ENCODE data around the gene MAD1L1. TPM values are rescaled to one million over a fixed set of nuclear protein-coding genes. Genes with fewer than 3 reads are reported as not detected.
A peak's percentile ranks its signal among the peaks of the same experiment; 100 is the strongest.

MAD1L1 gene
- total RNA-seq, 1 experiment from 2014 or later = 38.5 TPM

DNA sequence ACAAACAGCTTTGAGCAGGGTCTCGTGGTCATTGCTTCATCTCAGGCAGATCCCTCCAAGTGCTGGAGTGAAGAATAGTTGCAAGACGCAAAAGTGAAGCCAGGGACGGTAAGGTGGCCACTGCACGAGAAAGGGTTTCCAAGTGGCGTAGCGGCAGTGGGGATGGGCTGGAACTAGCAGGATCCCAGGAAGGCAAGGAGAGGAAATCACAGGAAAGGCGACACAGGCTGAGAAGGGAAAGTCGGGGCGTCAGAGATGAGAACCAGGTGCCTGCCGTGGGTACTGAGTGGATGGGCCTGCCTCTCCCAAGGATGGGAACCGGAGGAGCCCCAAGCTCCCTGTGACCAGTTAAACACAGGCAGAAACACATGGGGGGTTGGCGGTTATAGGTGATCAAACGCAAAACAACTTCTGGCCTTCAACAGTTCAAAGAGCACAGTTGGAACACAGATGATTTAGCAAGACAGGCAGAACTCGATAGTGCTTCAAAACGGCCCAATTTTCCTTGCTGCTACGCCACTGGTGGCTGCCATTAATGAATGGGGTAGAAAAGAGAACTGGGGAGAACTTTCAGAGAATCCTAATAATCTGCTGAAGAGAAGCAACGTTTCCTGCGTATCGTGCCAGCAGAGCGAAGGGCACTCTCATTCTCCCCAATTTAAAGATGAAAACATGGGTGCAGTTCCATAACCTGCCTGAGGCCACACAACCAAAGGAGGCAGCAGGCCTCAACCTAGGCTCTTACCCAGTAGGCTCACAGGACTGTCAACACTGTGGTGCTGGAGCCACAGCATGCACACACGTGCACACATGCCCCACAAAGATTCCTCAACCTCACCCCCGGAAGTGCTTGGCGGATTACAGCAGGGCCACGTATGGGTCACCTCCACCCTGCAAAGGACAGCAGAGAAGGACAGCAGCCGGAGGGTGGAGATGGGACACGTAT is 61.9 kb downstream of the MAD1L1 start:
- Histone ChIP-seq H3K36me3 (ENCODE audit: control insufficient read depth in 1 of 2, insufficient read depth in 2 of 2, low read length in 2 of 2) (no peaks in the 10 kb centered on the region), H2AFZ (ENCODE audit: low read depth, low read length, poor library complexity, severe bottlenecking) (no peak overlapping the region), H3K4me1 (ENCODE audit: control insufficient read depth in 1 of 2, insufficient read depth in 2 of 2, low read length in 2 of 2) (peaks cover 7 to 8% of the 10 kb centered on the region in 2 experiments), H3K9me2 (ENCODE audit: insufficient read depth) (no peaks in the 10 kb centered on the region), H3K79me2 (ENCODE audit: insufficient read depth, low read length) (no peaks in the 10 kb centered on the region), H3K9ac (ENCODE audit: low read length) (no peak overlapping the region), H3K4me3 (replicated peaks in 1 of 2; ENCODE audit: low read depth in 1 of 2, low read length in 2 of 2) (no peak overlapping the region), H4K20me1 (ENCODE audit: insufficient read depth) (no peaks in the 10 kb centered on the region), H3K4me2 (ENCODE audit: low read length) (no peak overlapping the region), H3K27ac (ENCODE audit: low read depth, low read length) (no peak overlapping the region; the same call in 1 of the 2 replicates), H3K27me3 (ENCODE audit: insufficient read depth, low read length) (no peaks in the 10 kb centered on the region), H3K9me3 (ENCODE audit: control insufficient read depth in 1 of 2, insufficient read depth in 1 of 2, low read depth in 1 of 2, low read length in 2 of 2) (no peaks in the 10 kb centered on the region)
- POLR2A ChIA-PET = no interaction called here
- CTCF ChIA-PET = no interaction called here
- ATAC-seq (peak; percentile 63; the same call in 1 of the 2 replicates), DNase-seq (ENCODE audit: low read depth, low spot score) (no peak)
- RAD21 ChIA-PET (ENCODE audit: low non-redundant PET in 1 of 2, low total read pairs in 2 of 2, uncharacterized antibody in 2 of 2, unreplicated experiment in 2 of 2) = no interaction called here
- no TSS peak for BruUV-seq (replicated peaks)
- TF ChIP-seq, protein P1, sequence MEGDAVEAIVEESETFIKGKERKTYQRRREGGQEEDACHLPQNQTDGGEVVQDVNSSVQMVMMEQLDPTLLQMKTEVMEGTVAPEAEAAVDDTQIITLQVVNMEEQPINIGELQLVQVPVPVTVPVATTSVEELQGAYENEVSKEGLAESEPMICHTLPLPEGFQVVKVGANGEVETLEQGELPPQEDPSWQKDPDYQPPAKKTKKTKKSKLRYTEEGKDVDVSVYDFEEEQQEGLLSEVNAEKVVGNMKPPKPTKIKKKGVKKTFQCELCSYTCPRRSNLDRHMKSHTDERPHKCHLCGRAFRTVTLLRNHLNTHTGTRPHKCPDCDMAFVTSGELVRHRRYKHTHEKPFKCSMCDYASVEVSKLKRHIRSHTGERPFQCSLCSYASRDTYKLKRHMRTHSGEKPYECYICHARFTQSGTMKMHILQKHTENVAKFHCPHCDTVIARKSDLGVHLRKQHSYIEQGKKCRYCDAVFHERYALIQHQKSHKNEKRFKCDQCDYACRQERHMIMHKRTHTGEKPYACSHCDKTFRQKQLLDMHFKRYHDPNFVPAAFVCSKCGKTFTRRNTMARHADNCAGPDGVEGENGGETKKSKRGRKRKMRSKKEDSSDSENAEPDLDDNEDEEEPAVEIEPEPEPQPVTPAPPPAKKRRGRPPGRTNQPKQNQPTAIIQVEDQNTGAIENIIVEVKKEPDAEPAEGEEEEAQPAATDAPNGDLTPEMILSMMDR (IDR thresholded peaks at IDR 0.05 in 2 of 3, conservative IDR thresholded peaks at IDR 0.05 in 1 of 3; ENCODE audit: borderline replicate concordance in 1 of 3, insufficient read depth in 1 of 3, low read depth in 2 of 3, low read length in 2 of 3) = peak in 1 of 3 experiments; percentile 16; a peak in 2 of 6 replicates
- TF ChIP-seq, protein P2, sequence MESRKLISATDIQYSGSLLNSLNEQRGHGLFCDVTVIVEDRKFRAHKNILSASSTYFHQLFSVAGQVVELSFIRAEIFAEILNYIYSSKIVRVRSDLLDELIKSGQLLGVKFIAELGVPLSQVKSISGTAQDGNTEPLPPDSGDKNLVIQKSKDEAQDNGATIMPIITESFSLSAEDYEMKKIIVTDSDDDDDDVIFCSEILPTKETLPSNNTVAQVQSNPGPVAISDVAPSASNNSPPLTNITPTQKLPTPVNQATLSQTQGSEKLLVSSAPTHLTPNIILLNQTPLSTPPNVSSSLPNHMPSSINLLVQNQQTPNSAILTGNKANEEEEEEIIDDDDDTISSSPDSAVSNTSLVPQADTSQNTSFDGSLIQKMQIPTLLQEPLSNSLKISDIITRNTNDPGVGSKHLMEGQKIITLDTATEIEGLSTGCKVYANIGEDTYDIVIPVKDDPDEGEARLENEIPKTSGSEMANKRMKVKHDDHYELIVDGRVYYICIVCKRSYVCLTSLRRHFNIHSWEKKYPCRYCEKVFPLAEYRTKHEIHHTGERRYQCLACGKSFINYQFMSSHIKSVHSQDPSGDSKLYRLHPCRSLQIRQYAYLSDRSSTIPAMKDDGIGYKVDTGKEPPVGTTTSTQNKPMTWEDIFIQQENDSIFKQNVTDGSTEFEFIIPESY (IDR thresholded peaks at IDR 0.05; ENCODE audit: extremely low read depth, insufficient replicate concordance, low read length) = no peak
- intact Hi-C loops (cut with micrococcal nuclease) = no loop called here
